K562 (cell line): Measurements from ENCODE around the gene RSPH9. TPM values are rescaled to one million over a fixed set of nuclear protein-coding genes. Genes with fewer than 3 reads are reported as not detected.

ENCODE experiments used
- SREBF1 ChIP-seq: fragments of 150-350 bp; IDR thresholded peaks from 2 replicates; pipeline ENCODE4 v1.6.1; 2014; ENCODE audit warnings: antibody characterized with exemption, low read depth, low read length, borderline replicate concordance
- TCFL5 ChIP-seq: fragments of 250-450 bp; sonication (Bioruptor Pico); conservative IDR thresholded peaks from 2 replicates; pipeline ENCODE4 v1.6.1; 2021; ENCODE audit warnings: mild to moderate bottlenecking, moderate library complexity, matching md5 sums
- ZBTB7A ChIP-seq: IDR thresholded peaks from 2 replicates; pipeline ENCODE4 v1.6.1; 2011; ENCODE audit warnings: low read depth, mild to moderate bottlenecking, low read length, moderate library complexity, borderline replicate concordance; ENCODE audit not compliant: control insufficient read depth
- ZFPM2 ChIP-seq: fragments of 250-450 bp; sonication (Bioruptor Pico); IDR thresholded peaks from 2 replicates; pipeline ENCODE4 v1.5.1; 2022; ENCODE audit warnings: mild to moderate bottlenecking
- polyA plus RNA-seq, 8 experiments: library from polyadenylated mRNA; depleted of rRNA in 4 of 8; stranded (reverse) in 5 of 8; unstranded in 3 of 8; fragments of >200 nt; fragmentation: Nextera tagmentation in 2 of 8; fragmentation: Illumina TruSeq in 1 of 8; extraction: Ambion mirVana in 2 of 8; extraction: Trizol in 1 of 8; gene quantifications; 2 replicates each; pipeline versions ENCODE4 v1.2.1 to v1.2.3, GENCODE V29; 2011 to 2014; ENCODE audit warnings: inconsistent platforms in 1 of 8, missing spikeins in 1 of 8
- total RNA-seq, 7 experiments: library from RNA; depleted of rRNA in 6 of 7; stranded (reverse); fragments of >200 nt in 6 of 7; fragmentation: Illumina TruSeq in 2 of 7; extraction: Trizol in 2 of 7; gene quantifications; 2 replicates each; pipeline versions ENCODE4 v1.2.1 to v1.2.3, GENCODE V29; 2011 to 2021; ENCODE audit warnings: low replicate concordance in 1 of 7
- TF ChIP-seq, protein P1 (sequence below): fragments of 450-650 bp; IDR thresholded peaks from 2 replicates; pipeline ENCODE4 v1.6.1; 2016; ENCODE audit warnings: mild to moderate bottlenecking, moderate library complexity
- TF ChIP-seq, protein P2 (sequence below): fragments of 200-400 bp; formaldehyde crosslinking; IDR thresholded peaks from 2 replicates; pipeline ENCODE4 v1.6.1; 2017; ENCODE audit warnings: mild to moderate bottlenecking, low read depth, low read length, moderate library complexity
- TF ChIP-seq, protein P3 (sequence below): fragments of 250-450 bp; sonication (Bioruptor Pico); IDR thresholded peaks from 2 replicates; pipeline ENCODE4 v1.9.0; 2021; ENCODE audit warnings: mild to moderate bottlenecking, inconsistent platforms

The RSPH9 gene
- total and polyA plus RNA-seq, 9 of the 15 experiments (the other 6 are each of a cell fraction or from before 2014, with no cell fraction given): 0.05 to 0.60 (median 0.39) TPM; not detected in 6

DNA sequence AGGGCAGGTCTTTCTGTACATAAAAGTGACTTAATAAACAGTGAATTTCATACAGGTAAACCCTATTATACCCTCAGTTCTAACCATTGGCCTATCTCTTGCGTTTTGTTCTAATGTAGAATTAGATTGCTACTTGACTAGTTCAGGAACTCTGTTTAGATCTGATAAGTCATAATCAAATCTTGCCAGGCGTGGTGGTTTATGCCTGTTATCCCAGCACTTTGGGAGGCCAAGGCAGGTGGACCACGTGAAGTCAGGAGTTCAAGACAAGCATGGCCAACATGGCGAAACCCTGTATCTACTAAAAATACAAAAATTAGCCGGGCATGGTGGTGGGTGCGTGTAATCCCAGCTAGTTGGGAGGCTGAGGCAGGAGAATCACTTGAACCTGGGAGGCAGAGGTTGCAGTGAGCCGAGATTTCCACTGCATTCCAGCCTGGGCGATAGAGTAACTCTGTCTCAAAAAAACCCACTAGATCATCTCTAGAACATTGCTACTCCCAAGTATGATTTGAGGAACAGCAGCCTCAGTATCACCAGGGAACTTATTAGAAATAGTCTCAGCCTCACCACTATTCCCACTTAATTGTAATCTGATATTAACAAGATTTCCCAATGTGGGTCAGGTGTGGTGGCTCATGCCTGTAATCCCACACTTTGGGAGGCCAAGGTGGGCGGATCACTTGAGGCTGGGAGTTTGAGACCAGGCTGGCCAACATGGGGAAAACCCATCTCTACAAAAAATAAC is 27.9 kb upstream of the RSPH9 start (continued):
- TF ChIP-seq, protein P1, sequence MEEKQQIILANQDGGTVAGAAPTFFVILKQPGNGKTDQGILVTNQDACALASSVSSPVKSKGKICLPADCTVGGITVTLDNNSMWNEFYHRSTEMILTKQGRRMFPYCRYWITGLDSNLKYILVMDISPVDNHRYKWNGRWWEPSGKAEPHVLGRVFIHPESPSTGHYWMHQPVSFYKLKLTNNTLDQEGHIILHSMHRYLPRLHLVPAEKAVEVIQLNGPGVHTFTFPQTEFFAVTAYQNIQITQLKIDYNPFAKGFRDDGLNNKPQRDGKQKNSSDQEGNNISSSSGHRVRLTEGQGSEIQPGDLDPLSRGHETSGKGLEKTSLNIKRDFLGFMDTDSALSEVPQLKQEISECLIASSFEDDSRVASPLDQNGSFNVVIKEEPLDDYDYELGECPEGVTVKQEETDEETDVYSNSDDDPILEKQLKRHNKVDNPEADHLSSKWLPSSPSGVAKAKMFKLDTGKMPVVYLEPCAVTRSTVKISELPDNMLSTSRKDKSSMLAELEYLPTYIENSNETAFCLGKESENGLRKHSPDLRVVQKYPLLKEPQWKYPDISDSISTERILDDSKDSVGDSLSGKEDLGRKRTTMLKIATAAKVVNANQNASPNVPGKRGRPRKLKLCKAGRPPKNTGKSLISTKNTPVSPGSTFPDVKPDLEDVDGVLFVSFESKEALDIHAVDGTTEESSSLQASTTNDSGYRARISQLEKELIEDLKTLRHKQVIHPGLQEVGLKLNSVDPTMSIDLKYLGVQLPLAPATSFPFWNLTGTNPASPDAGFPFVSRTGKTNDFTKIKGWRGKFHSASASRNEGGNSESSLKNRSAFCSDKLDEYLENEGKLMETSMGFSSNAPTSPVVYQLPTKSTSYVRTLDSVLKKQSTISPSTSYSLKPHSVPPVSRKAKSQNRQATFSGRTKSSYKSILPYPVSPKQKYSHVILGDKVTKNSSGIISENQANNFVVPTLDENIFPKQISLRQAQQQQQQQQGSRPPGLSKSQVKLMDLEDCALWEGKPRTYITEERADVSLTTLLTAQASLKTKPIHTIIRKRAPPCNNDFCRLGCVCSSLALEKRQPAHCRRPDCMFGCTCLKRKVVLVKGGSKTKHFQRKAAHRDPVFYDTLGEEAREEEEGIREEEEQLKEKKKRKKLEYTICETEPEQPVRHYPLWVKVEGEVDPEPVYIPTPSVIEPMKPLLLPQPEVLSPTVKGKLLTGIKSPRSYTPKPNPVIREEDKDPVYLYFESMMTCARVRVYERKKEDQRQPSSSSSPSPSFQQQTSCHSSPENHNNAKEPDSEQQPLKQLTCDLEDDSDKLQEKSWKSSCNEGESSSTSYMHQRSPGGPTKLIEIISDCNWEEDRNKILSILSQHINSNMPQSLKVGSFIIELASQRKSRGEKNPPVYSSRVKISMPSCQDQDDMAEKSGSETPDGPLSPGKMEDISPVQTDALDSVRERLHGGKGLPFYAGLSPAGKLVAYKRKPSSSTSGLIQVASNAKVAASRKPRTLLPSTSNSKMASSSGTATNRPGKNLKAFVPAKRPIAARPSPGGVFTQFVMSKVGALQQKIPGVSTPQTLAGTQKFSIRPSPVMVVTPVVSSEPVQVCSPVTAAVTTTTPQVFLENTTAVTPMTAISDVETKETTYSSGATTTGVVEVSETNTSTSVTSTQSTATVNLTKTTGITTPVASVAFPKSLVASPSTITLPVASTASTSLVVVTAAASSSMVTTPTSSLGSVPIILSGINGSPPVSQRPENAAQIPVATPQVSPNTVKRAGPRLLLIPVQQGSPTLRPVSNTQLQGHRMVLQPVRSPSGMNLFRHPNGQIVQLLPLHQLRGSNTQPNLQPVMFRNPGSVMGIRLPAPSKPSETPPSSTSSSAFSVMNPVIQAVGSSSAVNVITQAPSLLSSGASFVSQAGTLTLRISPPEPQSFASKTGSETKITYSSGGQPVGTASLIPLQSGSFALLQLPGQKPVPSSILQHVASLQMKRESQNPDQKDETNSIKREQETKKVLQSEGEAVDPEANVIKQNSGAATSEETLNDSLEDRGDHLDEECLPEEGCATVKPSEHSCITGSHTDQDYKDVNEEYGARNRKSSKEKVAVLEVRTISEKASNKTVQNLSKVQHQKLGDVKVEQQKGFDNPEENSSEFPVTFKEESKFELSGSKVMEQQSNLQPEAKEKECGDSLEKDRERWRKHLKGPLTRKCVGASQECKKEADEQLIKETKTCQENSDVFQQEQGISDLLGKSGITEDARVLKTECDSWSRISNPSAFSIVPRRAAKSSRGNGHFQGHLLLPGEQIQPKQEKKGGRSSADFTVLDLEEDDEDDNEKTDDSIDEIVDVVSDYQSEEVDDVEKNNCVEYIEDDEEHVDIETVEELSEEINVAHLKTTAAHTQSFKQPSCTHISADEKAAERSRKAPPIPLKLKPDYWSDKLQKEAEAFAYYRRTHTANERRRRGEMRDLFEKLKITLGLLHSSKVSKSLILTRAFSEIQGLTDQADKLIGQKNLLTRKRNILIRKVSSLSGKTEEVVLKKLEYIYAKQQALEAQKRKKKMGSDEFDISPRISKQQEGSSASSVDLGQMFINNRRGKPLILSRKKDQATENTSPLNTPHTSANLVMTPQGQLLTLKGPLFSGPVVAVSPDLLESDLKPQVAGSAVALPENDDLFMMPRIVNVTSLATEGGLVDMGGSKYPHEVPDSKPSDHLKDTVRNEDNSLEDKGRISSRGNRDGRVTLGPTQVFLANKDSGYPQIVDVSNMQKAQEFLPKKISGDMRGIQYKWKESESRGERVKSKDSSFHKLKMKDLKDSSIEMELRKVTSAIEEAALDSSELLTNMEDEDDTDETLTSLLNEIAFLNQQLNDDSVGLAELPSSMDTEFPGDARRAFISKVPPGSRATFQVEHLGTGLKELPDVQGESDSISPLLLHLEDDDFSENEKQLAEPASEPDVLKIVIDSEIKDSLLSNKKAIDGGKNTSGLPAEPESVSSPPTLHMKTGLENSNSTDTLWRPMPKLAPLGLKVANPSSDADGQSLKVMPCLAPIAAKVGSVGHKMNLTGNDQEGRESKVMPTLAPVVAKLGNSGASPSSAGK: no peak
- no peak for TF ChIP-seq SREBF1
- TF ChIP-seq ZFPM2: no peak
- TF ChIP-seq ZBTB7A: no peak
- TF ChIP-seq, protein P2, sequence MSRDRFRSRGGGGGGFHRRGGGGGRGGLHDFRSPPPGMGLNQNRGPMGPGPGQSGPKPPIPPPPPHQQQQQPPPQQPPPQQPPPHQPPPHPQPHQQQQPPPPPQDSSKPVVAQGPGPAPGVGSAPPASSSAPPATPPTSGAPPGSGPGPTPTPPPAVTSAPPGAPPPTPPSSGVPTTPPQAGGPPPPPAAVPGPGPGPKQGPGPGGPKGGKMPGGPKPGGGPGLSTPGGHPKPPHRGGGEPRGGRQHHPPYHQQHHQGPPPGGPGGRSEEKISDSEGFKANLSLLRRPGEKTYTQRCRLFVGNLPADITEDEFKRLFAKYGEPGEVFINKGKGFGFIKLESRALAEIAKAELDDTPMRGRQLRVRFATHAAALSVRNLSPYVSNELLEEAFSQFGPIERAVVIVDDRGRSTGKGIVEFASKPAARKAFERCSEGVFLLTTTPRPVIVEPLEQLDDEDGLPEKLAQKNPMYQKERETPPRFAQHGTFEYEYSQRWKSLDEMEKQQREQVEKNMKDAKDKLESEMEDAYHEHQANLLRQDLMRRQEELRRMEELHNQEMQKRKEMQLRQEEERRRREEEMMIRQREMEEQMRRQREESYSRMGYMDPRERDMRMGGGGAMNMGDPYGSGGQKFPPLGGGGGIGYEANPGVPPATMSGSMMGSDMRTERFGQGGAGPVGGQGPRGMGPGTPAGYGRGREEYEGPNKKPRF: no peak
- TF ChIP-seq TCFL5 (CRISPR knock-in tag): no peak; the same call in 1 of the 2 replicates
- TF ChIP-seq, protein P3, sequence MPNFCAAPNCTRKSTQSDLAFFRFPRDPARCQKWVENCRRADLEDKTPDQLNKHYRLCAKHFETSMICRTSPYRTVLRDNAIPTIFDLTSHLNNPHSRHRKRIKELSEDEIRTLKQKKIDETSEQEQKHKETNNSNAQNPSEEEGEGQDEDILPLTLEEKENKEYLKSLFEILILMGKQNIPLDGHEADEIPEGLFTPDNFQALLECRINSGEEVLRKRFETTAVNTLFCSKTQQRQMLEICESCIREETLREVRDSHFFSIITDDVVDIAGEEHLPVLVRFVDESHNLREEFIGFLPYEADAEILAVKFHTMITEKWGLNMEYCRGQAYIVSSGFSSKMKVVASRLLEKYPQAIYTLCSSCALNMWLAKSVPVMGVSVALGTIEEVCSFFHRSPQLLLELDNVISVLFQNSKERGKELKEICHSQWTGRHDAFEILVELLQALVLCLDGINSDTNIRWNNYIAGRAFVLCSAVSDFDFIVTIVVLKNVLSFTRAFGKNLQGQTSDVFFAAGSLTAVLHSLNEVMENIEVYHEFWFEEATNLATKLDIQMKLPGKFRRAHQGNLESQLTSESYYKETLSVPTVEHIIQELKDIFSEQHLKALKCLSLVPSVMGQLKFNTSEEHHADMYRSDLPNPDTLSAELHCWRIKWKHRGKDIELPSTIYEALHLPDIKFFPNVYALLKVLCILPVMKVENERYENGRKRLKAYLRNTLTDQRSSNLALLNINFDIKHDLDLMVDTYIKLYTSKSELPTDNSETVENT (CRISPR knock-in tag): no peak
